HG02840 (cell line): ENCODE data around the gene TRAM2.
A peak's percentile ranks its signal among the peaks of the same experiment; 100 is the strongest.

ENCODE experiments used
- ATAC-seq: cut with Tn5 transposase; IDR thresholded peaks from one replicate; pipeline ENCODE4 v1.9.1; 2021; ENCODE audit warnings: mild to moderate bottlenecking, moderate library complexity, moderate number of reproducible peaks; ENCODE audit not compliant: unreplicated experiment, low FRiP score

Gene TRAM2

DNA sequence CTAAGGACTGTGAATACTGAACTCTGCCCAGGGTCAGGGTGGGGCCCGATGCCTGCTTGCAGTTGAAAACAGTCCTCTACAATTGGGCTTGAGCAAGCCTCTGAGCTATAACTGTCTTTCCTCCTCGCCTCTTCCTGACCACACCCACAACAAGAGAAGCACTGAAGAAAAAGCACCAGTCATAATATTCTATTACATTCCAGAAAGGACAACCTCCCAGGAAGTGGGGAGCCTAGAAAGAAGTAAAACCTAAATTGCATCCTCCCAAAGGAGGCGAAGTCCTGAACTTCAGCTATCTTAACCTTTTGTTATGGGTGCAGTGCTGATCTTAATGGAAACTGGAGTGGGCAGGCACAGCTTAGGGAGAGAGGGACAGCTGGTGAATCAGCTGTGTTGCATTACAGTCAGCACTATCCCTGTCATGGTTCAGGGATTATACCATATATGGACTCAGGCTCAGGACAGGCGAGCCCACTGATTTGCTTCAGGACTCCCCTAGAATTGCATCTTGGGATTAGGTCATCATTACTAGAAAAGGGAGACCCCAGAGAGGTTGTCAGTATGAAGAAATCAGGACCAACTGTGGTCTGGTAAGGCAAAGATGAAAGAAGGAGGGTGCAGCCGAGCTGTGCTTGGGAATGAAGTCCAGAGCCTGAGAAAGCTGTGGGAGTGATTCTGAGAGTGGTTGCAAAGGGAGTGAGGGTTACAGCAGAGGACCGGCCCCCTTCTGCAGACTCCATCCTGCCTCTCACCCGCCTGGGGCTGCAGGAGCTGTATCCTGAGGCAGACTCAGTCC lies 18.3 kb upstream of the TRAM2 start:
- ATAC-seq, result peak; percentile 52

DNA sequence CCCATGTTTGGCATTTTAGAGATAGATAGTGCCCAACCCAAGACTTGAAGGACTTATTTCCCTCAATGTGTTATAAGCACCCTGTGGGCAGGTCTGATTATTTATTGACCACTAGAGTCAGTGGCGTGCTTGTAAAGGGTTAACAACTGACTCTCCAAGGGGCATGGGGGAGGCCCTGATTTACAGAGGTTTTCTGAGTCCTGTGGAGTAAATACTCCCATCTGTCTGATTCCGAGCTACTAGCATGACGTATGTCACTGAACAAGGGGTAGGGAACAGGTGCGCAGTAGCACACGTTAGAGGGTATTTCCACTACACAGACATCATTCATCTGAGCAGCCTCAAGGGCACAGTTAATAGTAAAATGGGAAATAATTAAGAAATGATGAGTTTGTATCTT lies 17.4 kb upstream of the TRAM2 start:
- no peak for ATAC-seq

DNA sequence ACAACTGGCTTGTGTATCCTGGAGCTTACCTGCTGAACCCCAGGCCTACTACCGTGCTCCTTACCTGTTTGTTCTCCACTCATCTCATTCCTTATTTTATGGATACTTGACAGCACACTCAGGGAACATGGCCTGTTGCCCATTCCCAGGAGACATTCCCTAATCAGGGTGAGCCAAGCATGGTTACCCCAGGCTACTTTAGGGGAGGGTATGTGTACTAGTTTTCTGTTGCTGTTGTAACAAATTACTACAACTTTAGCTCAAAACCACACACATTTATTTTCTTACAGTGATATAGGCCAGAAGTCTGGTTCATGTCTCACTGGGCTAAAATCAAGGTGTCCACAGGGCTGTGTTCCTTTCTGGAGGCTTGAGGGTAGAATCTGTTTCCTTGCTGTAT lies 15.0 kb upstream of the TRAM2 start:
- ATAC-seq, result no peak

DNA sequence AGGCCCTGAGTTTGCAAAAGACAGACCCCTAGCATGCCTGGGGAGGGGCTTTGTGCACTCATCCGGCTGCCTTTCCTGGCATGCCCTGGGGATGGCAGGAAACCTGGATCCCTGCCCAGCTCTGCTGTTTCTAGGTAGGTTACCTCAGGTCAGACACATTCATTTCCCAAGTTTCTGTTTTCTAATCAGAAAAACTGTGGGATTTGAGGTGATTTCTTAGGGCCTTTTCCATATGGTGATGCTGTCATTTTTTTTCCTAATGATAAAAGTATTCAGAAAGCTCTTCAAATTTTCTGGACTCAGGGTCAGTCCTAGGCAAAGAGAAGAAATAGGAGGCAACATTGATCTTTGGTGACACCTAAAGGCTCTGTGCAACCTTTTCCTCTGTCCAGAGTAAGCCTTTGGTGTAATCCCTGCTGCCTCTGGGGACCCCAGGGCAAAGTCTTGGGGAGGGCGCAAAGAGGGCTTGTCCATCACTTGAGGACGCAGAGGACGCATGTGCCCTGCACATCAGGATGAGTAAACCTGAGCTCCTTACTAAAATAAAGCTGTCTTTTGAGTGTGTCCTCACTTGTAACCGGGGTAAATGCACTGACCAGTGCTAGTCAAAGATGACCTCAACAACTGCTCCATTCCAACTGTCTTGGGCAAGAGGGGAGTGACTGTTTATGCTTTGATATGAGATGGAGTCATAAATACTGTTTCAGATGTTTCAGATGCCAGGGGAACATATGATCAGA lies 13.5 kb upstream of the TRAM2 start:
- no peak for ATAC-seq

DNA sequence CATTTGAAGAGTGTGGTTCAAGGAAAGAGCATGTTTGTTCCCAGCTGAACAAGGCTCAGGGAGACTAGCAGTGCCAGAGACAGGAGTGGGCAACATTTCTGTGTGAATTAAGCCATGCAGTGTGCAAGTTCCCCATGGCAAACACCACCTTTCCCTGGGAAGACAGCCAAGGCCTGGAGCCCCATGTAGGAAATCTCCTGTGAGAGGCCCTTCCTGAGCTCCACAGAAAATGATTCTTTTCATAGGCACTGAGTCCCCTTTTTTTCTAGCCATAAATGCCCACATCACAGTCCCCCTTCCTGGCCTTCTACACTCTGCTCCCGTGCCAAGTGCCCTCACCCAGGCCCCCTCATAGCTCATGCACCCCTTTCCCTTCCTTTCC lies 11.8 kb upstream of the TRAM2 start:
- no peak for ATAC-seq

DNA sequence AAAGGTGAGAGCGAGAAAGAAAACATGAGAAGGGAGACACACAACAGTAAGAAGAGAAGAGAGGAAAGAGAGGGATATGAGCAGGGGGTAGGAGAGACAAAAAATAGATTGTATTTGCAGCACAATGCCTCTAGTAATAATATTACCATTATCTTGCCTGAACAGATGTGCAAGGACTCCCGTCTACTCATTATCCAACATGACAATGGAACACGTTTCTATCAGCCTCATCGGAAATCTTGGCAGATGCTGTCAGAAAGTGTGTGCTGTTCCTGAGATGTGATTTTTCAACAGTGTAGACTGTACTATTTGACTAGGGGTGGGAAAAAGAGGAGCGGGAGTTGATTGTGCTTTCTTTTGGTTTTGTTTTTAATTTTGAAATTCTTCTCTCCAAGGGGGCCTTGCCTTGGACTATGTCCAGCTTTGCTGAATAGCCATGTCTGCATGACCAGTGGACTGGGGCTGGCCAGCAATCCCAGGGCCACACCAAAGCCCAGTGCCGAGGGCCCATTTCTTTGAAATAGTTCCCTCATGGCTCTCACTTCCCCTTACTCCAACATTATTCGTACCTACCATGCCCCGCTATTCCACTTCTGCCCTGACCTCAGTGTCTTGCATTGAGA lies 11.3 kb upstream of the TRAM2 start:
- ATAC-seq, result no peak

DNA sequence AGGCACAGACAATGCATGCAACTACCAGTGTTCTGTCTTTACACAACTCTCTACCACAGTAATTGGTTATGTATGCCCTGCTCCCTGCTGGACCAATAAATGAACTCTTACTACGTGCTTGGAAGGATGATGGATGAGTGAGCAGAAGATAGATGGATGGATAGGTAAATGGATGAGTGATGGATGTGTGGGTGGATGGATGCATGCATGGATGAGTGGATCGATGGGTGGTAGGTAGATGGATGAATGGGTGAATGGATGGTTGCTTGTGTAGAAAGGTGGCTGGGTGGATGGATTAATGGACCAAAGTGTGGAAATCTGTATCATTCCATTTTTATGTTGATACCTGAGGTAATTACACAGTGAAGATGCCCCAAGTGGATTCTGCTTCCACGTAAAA lies 10.1 kb upstream of the TRAM2 start:
- no peak for ATAC-seq

DNA sequence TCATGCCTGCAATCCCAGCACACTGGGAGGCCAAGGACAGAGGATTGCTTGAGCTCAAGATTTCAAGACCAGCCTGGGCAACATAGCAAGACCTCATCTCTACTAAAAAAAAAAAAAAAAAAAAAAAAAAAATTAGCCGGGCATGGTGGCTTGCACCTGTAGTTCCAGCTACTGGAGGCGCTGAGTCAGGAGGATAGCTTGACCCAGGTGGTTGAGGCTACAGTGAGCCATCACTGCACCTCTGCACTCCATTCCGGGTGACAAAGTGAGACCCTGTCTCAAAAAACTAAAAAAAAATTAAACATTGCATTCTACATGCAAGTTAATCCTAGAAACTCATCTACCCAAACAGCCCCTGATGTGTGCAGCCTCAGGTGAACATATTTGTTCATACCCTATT lies 7.3 kb upstream of the TRAM2 start:
- no peak for ATAC-seq

DNA sequence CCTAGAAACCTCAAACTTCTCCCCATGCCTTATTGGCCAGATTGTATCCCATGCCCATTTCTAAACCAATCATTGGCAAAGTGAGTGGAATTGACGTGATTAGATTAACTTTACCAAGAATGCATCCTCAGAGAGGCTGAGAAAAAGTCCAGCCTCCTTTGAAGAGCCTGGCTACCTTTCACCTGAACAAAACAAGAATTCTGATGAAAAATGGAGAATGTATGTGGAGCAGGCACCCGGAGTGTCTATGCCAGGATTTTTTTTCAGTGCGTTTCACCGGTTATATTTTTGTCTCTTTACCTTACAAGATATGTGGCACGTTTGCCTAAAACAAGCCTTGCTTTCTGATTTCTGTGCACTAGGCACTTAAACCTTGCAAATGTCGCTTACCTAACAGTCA lies 6.1 kb upstream of the TRAM2 start:
- no peak for ATAC-seq

DNA sequence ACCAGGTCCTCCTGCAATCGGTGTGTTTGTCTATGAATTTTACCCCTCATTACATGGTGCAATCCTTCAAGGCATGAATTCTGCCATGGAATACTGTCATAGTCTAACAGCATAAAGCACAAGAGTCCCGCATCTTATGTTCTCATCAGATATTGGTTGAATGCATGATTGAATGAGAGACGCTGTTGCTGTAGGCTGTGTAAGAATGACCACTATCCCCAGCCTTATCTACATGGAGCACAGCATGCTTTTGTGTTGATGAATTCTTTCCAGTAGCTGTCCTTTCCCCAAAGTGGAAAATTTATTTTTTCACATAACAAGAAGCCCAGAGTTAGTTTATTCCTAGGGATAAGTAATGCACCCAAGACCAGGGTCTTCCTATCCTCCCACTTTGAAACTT lies 5.6 kb upstream of the TRAM2 start:
- no peak for ATAC-seq

DNA sequence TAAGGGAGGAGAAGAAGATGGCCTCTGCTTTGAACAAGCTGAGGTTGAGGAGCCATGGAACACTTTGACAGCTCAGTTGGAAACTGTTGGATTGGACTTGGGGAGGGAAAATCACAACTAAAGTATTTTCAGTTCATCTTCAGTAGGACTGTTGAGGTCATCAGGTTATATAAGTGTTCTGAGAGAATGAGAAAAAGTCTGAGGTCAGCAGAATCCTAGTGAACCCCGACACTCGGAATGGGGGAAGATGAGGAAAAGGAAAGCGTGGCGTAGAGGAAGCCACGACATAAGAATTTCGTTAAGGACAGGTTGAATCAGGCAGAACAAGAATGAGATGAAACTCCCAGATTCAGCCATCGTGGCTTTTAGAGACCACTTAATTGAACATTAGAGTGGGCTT lies 4.0 kb upstream of the TRAM2 start:
- ATAC-seq, result no peak

DNA sequence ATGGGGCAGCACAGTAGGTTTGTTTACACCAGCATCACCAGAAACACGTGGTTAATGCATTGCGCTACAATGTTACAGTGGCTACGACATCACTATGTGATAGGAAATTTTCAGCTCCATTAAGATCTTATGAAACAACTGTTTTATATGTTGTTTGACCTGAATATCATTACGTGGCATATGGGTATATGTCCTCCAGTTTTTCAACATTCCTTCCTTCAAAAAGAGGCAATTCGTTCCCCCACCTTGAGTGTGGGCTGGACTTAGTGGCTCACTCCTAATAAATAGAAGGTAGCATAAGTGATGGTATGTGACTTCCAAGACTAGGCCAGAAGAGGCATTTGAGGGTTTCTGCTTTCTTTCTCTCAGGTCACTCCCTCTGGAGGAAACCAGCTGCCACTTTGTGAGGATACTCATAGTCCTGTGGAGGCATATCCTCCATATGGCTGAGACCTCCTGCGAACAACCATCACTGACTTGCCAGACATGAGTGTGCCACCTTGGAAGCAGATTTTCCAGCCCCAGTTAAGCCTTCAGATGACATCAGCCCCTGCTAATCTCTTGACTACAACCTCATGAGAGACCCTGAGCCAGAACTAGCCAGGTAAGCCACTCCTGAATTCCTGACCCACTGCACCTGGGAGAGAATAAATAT lies 2.3 kb upstream of the TRAM2 start:
- ATAC-seq, result no peak

DNA sequence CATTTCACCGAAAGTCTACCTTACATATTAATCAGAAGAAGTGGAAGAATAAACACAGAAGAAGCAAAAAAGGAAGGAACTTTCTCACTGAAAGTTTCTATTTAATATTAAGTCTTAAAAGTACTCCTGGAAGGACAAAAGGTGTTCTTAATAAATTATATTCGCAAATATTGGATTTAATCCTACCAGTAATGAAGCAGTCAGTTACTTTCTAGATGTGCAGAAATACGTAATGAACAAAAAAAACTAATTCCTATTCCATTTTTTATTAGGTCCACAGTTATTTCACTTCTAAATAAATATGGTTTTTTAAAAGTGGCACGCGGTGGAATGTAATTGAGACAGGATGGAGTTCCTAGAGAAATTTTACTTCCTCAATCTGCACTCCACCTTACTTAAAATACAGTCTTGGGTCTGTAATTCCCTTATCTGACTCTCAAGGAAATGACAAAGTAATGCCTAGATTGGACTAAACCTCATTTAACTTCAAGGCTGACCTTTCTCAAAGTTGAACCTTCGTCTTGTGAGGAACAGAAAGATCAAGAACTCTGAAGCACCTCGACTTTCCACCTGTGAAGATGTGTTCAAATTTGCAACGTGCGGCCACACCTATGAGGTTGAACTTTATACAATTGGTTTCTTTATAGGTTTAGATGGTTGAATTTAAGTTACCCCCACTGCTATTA lies 1.1 kb upstream of the TRAM2 start:
- no peak for ATAC-seq

DNA sequence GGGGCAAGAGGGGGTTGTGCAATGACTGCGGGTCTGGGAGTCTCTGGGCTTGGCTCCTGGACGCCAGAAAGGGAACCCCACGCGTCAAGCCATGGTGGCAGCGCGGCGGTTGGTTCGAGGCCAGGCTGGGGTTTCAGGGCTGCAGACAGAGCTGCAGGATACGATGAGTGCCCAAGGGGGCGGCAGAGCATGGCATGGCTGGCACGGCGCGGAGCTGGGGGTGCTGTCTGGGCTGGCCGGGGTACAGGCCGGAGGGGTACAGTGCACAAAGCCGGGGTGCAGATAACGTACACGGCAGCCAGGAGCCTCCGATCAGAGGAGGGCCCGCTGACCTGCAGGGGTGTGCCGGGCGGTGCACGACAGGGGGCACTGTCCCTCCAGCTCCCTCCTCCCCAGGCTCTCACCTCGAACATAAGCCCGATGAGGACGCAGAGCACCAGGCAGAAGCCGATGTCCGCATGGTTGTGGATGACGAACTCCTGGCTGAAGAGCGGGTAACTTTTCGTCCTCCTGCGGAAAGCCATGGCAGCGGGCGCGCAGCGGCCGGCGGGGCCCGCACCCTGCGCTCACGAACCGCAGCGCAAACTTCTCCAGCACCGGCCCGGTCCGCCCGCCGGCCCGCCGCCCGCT lies 353 bp downstream of the TRAM2 start:
- peak; percentile 48 for ATAC-seq

DNA sequence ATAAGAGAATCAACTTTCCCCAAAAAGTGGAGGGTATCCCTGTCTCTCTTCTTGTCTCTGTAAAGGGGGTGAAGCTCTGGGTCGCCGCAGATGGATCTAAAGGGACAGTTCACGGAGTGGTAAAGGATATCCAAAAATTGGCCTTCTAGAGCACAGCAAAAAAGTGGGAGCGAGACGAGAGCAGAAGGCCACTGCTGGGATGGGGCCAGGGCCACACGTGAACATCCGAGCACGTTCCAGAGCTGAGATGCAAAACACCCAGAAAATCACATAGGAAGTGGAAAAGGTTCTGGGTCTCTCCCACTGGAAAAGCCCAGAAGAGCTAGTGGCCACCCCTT lies 837 bp downstream of the TRAM2 start:
- ATAC-seq, result no peak

DNA sequence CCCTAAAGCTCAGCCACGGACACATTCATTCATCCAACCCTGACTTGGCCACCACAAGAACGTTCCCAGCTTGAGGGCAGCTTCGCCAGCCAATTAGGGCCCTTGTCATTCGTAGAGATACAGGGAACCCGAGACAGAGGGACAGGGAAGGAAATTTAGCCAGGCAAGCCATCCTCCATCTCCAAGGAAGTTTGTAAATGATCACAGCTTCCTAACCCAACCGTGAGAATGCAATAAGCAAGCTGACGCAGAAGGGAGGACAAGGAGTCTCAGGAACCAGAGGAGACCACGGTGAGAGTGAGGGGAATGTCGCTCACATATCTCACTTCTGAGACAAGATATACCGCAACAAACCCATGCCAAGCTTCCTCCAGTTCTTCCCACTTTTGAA lies 1.4 kb downstream of the TRAM2 start:
- ATAC-seq, result no peak

DNA sequence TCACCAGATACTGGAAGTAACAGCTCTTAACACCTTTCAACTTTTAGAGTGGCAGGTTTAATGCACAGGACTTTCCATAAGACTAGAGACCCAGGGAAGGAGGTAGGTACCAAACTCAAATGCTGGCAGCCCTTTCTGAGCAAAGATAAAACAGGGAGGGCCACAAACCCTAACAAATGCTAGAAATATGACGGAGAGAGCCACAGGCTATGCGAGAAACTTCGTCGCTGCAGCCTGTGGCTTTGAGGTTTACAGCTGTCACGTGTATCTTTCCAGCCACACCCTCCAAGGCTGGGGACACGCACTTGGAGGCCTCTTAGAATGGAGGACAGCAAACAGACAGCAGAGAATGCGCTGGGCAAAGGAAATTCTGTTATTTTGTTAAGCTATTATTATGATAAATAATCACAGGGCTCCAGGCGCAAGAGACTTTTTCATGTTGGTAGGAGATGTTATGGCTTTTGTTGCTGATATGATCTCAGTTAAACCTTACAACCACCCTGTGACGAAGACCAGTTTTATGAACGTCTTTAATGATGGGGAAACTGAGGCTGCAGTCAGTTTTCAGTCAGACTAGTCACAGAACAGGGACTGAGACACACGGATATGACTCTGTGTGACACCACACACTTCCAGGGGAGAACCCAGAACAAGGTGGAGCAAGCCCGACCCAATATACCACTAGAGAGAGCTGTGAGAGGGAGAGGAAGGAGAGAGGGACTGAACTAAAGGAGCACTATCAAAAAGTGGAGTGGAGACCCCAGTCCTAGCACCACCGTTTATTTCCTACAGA lies 2.0 kb downstream of the TRAM2 start:
- ATAC-seq, result peak; percentile 41

DNA sequence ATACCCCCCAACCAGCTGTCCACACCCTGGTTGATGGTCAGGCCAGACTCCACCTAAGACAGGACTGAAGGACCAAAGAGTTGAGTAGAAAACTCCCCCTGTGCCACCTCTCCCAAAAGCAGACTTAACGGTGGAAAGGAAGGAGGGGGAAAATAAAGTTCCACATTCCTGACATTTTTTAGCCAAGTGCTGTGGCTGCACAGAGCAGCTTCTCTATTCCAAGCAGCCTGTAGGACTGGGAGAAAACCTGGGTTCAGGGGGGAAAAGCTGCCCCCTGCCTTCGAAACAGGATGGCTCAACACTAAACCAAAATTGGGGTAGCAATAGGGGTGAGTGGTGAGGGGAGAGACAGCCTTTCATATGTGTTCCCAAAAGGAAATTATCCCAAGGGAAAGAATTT lies 3.6 kb downstream of the TRAM2 start:
- ATAC-seq, result no peak

DNA sequence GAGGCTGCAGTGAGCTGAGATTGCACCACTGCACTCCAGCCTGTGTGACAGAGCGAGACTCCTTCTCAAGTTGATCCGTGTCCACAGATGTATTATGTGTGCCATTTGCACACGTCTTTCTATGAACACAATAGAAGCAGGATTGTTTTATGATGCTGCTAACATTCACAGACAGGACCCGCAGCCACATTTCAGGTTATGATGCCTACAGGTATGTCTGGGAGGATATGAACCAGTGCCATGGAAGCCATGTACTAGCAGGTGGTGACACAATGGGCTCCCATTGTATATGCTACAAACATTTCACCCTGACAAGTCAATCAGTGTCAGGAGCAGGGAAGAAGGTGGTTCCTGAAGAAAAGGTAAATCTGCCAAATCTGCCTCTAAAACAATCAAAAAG lies 4.3 kb downstream of the TRAM2 start:
- ATAC-seq, result no peak
